ENCODE results near the gene MRPL3.

DNA sequence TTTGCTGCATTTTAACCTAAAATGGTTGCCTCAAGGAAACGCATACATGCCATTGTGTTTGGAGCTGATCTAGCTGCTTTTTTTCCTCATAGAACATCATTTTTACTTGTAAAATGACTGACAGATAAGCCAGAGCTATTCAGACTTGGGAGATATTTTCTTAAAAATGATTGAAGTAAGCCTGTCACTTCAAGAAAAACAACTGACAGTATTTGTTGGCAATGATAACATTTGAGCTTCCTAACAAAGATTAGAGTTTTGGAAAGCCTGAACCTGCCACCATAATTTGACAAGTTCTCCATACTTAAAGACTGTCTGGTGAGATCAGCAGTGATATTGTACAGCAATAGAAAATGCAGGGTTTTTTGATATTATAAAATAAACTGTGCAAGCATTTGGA lies 27.6 kb upstream of the MRPL3 start:
- TF ChIP-seq, protein P1, sequence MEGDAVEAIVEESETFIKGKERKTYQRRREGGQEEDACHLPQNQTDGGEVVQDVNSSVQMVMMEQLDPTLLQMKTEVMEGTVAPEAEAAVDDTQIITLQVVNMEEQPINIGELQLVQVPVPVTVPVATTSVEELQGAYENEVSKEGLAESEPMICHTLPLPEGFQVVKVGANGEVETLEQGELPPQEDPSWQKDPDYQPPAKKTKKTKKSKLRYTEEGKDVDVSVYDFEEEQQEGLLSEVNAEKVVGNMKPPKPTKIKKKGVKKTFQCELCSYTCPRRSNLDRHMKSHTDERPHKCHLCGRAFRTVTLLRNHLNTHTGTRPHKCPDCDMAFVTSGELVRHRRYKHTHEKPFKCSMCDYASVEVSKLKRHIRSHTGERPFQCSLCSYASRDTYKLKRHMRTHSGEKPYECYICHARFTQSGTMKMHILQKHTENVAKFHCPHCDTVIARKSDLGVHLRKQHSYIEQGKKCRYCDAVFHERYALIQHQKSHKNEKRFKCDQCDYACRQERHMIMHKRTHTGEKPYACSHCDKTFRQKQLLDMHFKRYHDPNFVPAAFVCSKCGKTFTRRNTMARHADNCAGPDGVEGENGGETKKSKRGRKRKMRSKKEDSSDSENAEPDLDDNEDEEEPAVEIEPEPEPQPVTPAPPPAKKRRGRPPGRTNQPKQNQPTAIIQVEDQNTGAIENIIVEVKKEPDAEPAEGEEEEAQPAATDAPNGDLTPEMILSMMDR (IDR thresholded peaks at IDR 0.05), result no peak
- TF ChIP-seq POLR2AphosphoS5 (IDR thresholded peaks at IDR 0.05) (no peak), POLR2A (IDR thresholded peaks at IDR 0.05) (no peak)
